HepG2 (cell line): Measurements from ENCODE around the gene CTDSP2. TPM values are rescaled to one million over a fixed set of nuclear protein-coding genes. Genes with fewer than 3 reads are reported as not detected.

Source experiments
- ELF3 ChIP-seq: IDR thresholded peaks from 2 replicates; pipeline ENCODE4 v1.6.1; 2016; ENCODE audit warnings: missing genetic modification reagents, missing compliant biosample characterization
- GATAD2A ChIP-seq: IDR thresholded peaks from 2 replicates; pipeline ENCODE4 v1.6.1; 2016
- GLI4 ChIP-seq: sonication (generic); formaldehyde crosslinking; IDR thresholded peaks from 2 replicates; pipeline ENCODE4 v1.5.1; 2020; ENCODE audit warnings: missing genetic modification reagents, mild to moderate bottlenecking, moderate library complexity, borderline replicate concordance
- HDAC2 ChIP-seq: sonication (generic); formaldehyde crosslinking; IDR thresholded peaks from 2 replicates; pipeline ENCODE4 v1.4.0; 2020; ENCODE audit warnings: missing genetic modification reagents
- JUNB ChIP-seq: sonication (generic); formaldehyde crosslinking; IDR thresholded peaks from 2 replicates; pipeline ENCODE4 v1.8.0; 2022; ENCODE audit warnings: missing genetic modification reagents, mild to moderate bottlenecking, borderline replicate concordance
- NCOA1 ChIP-seq: sonication (generic); formaldehyde crosslinking; IDR thresholded peaks from 2 replicates; pipeline ENCODE4 v1.9.0; 2021; ENCODE audit warnings: missing genetic modification reagents
- NR2F2 ChIP-seq: IDR thresholded peaks from 2 replicates; pipeline ENCODE4 v1.6.1; 2012; ENCODE audit warnings: low read depth, inconsistent platforms, borderline replicate concordance
- PAF1 ChIP-seq: IDR thresholded peaks from 2 replicates; pipeline ENCODE4 v1.6.1; 2016; ENCODE audit warnings: missing genetic modification reagents, missing compliant biosample characterization
- PITX1 ChIP-seq: sonication (generic); formaldehyde crosslinking; IDR thresholded peaks from 2 replicates; pipeline ENCODE4 v1.5.1; 2020; ENCODE audit warnings: mild to moderate bottlenecking, missing genetic modification reagents
- SMYD3 ChIP-seq: sonication (generic); formaldehyde crosslinking; IDR thresholded peaks from 2 replicates; pipeline ENCODE4 v1.8.1; 2023; ENCODE audit warnings: mild to moderate bottlenecking, missing genetic modification reagents
- STAT5B ChIP-seq: sonication (generic); formaldehyde crosslinking; IDR thresholded peaks from 2 replicates; pipeline ENCODE4 v1.4.0; 2020; ENCODE audit warnings: missing genetic modification reagents
- ZNF180 ChIP-seq: sonication (generic); formaldehyde crosslinking; IDR thresholded peaks from 2 replicates; pipeline ENCODE4 v1.4.0; 2020; ENCODE audit warnings: low read depth, missing genetic modification reagents, borderline replicate concordance
- ZNF282 ChIP-seq: fragments of 450-650 bp; IDR thresholded peaks from 2 replicates; pipeline ENCODE4 v1.6.1; 2018; ENCODE audit not compliant: partially characterized antibody
- ZNF546 ChIP-seq: sonication (generic); formaldehyde crosslinking; conservative IDR thresholded peaks from 2 replicates; pipeline ENCODE4 v1.8.1; 2023; ENCODE audit warnings: mild to moderate bottlenecking, missing genetic modification reagents
- ZNF772 ChIP-seq: sonication (generic); formaldehyde crosslinking; IDR thresholded peaks from 2 replicates; pipeline ENCODE4 v1.5.0; 2020; ENCODE audit warnings: mild to moderate bottlenecking, missing genetic modification reagents
- polyA plus RNA-seq, 8 experiments: library from polyadenylated mRNA; depleted of rRNA in 3 of 8; stranded (reverse) in 7 of 8; unstranded in 1 of 8; fragments of >200 nt; fragmentation: Illumina TruSeq in 4 of 8; extraction: Trizol in 4 of 8; gene quantifications; 2 replicates each; pipeline versions ENCODE4 v1.2.1 to v1.2.3, GENCODE V29; 2011 to 2016; ENCODE audit warnings: low read depth in 4 of 8, missing spikeins in 1 of 8, mixed read lengths in 1 of 8; ENCODE audit not compliant: insufficient read depth in 1 of 8
- total RNA-seq, 5 experiments: library from RNA; depleted of rRNA; stranded (reverse); fragments of >200 nt; fragmentation: Illumina TruSeq; extraction: Trizol; gene quantifications; 2 replicates each; pipeline ENCODE4 v1.2.3, GENCODE V29; 2016; ENCODE audit warnings: low read depth in 1 of 5
- TF ChIP-seq, protein P1 (sequence below): sonication (generic); formaldehyde crosslinking; conservative IDR thresholded peaks from 2 replicates; pipeline ENCODE4 v1.8.1; 2023; ENCODE audit warnings: missing genetic modification reagents
- TF ChIP-seq, protein P2 (sequence below): sonication (generic); formaldehyde crosslinking; IDR thresholded peaks from 2 replicates; pipeline ENCODE4 v1.5.0; 2020; ENCODE audit warnings: mild to moderate bottlenecking, missing genetic modification reagents
- TF ChIP-seq, protein P3 (sequence below): sonication (generic); formaldehyde crosslinking; IDR thresholded peaks from 2 replicates; pipeline ENCODE4 v1.4.0; 2020; ENCODE audit warnings: mild to moderate bottlenecking, missing genetic modification reagents

CTDSP2 gene
- total and polyA plus RNA-seq, 2 of the 13 experiments (the other 11 are each of a cell fraction or from before 2014, with no cell fraction given), result 38.1 to 82.5 TPM

DNA sequence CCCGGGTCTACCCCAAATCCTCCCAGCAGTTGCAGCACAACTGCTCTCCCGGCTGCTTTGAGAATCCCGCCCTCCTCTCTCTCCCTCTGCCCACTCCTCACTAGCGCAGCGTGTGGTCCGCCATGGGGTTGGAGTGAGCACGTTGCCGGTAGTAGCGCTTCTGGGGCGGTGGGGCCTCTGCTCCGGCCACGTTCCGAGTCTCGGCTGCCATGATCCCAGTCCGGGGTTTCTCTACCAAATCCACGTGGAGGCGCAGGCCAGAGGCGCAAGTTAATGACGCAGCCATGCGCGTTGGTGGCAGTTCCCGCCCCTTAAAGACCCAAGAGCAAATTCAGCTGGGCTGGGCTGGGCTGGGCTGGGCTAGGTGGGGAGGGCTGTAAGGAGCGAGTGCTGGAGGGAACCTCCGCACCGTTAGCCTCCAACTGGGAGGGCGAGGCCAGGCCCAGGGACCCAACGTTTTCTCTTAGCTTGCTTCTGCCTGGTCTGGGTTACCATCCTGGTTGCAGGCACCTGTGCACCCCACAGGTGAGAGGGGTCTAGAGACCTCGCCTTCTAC lies 74.6 kb downstream of the CTDSP2 start, which contains the start of gene METTL1 (continued):
- TF ChIP-seq, protein P1, sequence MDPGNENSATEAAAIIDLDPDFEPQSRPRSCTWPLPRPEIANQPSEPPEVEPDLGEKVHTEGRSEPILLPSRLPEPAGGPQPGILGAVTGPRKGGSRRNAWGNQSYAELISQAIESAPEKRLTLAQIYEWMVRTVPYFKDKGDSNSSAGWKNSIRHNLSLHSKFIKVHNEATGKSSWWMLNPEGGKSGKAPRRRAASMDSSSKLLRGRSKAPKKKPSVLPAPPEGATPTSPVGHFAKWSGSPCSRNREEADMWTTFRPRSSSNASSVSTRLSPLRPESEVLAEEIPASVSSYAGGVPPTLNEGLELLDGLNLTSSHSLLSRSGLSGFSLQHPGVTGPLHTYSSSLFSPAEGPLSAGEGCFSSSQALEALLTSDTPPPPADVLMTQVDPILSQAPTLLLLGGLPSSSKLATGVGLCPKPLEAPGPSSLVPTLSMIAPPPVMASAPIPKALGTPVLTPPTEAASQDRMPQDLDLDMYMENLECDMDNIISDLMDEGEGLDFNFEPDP, result peak; percentile 98; the same call in 1 of the 2 replicates
- TF ChIP-seq JUNB (no peak), NR2F2 (no peak), ZNF180 (CRISPR knock-in tag) (no peak), NCOA1 (no peak), SMYD3 (CRISPR knock-in tag) (peak; percentile 61; the same call in 1 of the 2 replicates), GLI4 (CRISPR knock-in tag) (no peak; the same call in 1 of the 2 replicates), ZNF546 (CRISPR knock-in tag) (peak; percentile 73; the same call in 1 of the 2 replicates), GATAD2A (CRISPR knock-in tag) (peak; percentile 37; the same call in 1 of the 2 replicates), PAF1 (CRISPR knock-in tag) (no peak), ELF3 (peak; percentile 65), PITX1 (CRISPR knock-in tag) (peak; percentile 89), ZNF282 (no peak), STAT5B (0 out of 2 replicates have a peak, but pooled peaks have one; percentile 5), ZNF772 (CRISPR knock-in tag) (peak; percentile 88), HDAC2 (CRISPR knock-in tag) (peak; percentile 76; the same call in 1 of the 2 replicates)
- TF ChIP-seq, protein P2, sequence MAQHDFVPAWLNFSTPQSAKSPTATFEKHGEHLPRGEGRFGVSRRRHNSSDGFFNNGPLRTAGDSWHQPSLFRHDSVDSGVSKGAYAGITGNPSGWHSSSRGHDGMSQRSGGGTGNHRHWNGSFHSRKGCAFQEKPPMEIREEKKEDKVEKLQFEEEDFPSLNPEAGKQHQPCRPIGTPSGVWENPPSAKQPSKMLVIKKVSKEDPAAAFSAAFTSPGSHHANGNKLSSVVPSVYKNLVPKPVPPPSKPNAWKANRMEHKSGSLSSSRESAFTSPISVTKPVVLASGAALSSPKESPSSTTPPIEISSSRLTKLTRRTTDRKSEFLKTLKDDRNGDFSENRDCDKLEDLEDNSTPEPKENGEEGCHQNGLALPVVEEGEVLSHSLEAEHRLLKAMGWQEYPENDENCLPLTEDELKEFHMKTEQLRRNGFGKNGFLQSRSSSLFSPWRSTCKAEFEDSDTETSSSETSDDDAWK (CRISPR knock-in tag), result no peak
- TF ChIP-seq, protein P3, sequence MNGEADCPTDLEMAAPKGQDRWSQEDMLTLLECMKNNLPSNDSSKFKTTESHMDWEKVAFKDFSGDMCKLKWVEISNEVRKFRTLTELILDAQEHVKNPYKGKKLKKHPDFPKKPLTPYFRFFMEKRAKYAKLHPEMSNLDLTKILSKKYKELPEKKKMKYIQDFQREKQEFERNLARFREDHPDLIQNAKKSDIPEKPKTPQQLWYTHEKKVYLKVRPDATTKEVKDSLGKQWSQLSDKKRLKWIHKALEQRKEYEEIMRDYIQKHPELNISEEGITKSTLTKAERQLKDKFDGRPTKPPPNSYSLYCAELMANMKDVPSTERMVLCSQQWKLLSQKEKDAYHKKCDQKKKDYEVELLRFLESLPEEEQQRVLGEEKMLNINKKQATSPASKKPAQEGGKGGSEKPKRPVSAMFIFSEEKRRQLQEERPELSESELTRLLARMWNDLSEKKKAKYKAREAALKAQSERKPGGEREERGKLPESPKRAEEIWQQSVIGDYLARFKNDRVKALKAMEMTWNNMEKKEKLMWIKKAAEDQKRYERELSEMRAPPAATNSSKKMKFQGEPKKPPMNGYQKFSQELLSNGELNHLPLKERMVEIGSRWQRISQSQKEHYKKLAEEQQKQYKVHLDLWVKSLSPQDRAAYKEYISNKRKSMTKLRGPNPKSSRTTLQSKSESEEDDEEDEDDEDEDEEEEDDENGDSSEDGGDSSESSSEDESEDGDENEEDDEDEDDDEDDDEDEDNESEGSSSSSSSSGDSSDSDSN (CRISPR knock-in tag), result no peak; the same call in 1 of the 2 replicates
